Trophoblast cell (in vitro differentiated cells and primary cell): ENCODE measurements around the gene MALRD1.
"Not testable (repeated sequence)": the region's sequence is repeated elsewhere in the genome, so short reads cannot be mapped to it uniquely, and the experiment has no call there.

Source experiments
- DNase-seq, 2 donors: peaks; one replicate each; pipeline ENCODE4 v3.0.0-alpha.2; 2016
- H2AFZ ChIP-seq: 2 replicates; pipeline ENCODE4 v1.6.1; 2013; ENCODE audit warnings: low read length, moderate library complexity, mild to moderate bottlenecking; ENCODE audit not compliant: insufficient read depth, poor library complexity
- H2AK5ac ChIP-seq: 2 replicates; pipeline ENCODE4 v1.6.1; 2013; ENCODE audit warnings: mild to moderate bottlenecking, low read length
- H2BK120ac ChIP-seq: 2 replicates; pipeline ENCODE4 v1.6.1; 2013; ENCODE audit warnings: low read length, mild to moderate bottlenecking, moderate library complexity; ENCODE audit not compliant: insufficient read depth, poor library complexity
- H2BK12ac ChIP-seq: 2 replicates; pipeline ENCODE4 v1.6.1; 2013; ENCODE audit warnings: mild to moderate bottlenecking, low read length, moderate library complexity
- H2BK5ac ChIP-seq: 2 replicates; pipeline ENCODE4 v1.6.1; 2013; ENCODE audit warnings: low read length, low read depth, moderate library complexity, mild to moderate bottlenecking; ENCODE audit not compliant: poor library complexity
- H3K14ac ChIP-seq: 2 replicates; pipeline ENCODE4 v1.6.1; 2013; ENCODE audit warnings: mild to moderate bottlenecking, low read length
- H3K18ac ChIP-seq: 2 replicates; pipeline ENCODE4 v1.6.1; 2013; ENCODE audit warnings: mild to moderate bottlenecking, low read length
- H3K23ac ChIP-seq: 2 replicates; pipeline ENCODE4 v1.6.1; 2013; ENCODE audit warnings: low read length
- H3K27ac ChIP-seq: 2 replicates; pipeline ENCODE4 v1.5.1; 2013; ENCODE audit warnings: low read depth, mild to moderate bottlenecking, inconsistent platforms, low read length, moderate library complexity
- H3K27me3 ChIP-seq: 2 replicates; pipeline ENCODE4 v1.6.1; 2013; ENCODE audit warnings: inconsistent platforms, mild to moderate bottlenecking, low read length, moderate library complexity; ENCODE audit not compliant: insufficient read depth
- H3K36me3 ChIP-seq, 2 experiments: 1 replicate in 1 of 2; 2 replicates in 1 of 2; pipeline ENCODE4 v1.6.1; 2013; ENCODE audit warnings: low read length in 2 of 2, mild to moderate bottlenecking in 2 of 2, moderate library complexity in 1 of 2; ENCODE audit not compliant: insufficient read depth in 2 of 2, control insufficient read depth in 1 of 2
- H3K4ac ChIP-seq: 2 replicates; pipeline ENCODE4 v1.6.1; 2013; ENCODE audit warnings: low read depth, mild to moderate bottlenecking, low read length, moderate library complexity
- H3K4me1 ChIP-seq, 2 experiments: 1 replicate in 1 of 2; 2 replicates in 1 of 2; pipeline ENCODE4 v1.6.1; 2013; ENCODE audit warnings: low read length in 2 of 2, mild to moderate bottlenecking in 2 of 2, moderate library complexity in 1 of 2; ENCODE audit not compliant: insufficient read depth in 2 of 2, control insufficient read depth in 1 of 2
- H3K4me2 ChIP-seq: 2 replicates; pipeline ENCODE4 v1.6.1; 2013; ENCODE audit warnings: inconsistent platforms, mild to moderate bottlenecking, low read length, moderate library complexity
- H3K4me3 ChIP-seq: 2 replicates; pipeline ENCODE4 v1.5.1; 2013; ENCODE audit warnings: mild to moderate bottlenecking, low read depth, low read length, inconsistent platforms
- H3K79me1 ChIP-seq: one replicate; pipeline ENCODE4 v1.6.1; 2013; ENCODE audit warnings: low read length
- H3K79me2 ChIP-seq: 2 replicates; pipeline ENCODE4 v1.6.1; 2013; ENCODE audit warnings: low read length, mild to moderate bottlenecking; ENCODE audit not compliant: control insufficient read depth, insufficient read depth, poor library complexity
- H3K9ac ChIP-seq: 2 replicates; pipeline ENCODE4 v1.6.1; 2013; ENCODE audit warnings: mild to moderate bottlenecking, low read length
- H3K9me3 ChIP-seq: 2 replicates; pipeline ENCODE4 v1.6.1; 2013; ENCODE audit warnings: low read depth, mild to moderate bottlenecking, control low read depth, inconsistent platforms, low read length; ENCODE audit not compliant: insufficient read depth
- H4K12ac ChIP-seq: 2 replicates; pipeline ENCODE4 v1.6.1; 2013; ENCODE audit warnings: low read depth, mild to moderate bottlenecking, low read length, moderate library complexity
- H4K8ac ChIP-seq: 2 replicates; pipeline ENCODE4 v1.6.1; 2013; ENCODE audit warnings: low read depth, mild to moderate bottlenecking, low read length, moderate library complexity
- H4K91ac ChIP-seq: one replicate; pipeline ENCODE4 v1.6.1; 2013; ENCODE audit warnings: low read depth, mild to moderate bottlenecking, low read length, moderate library complexity
- WGBS: extraction: QIAGEN DNeasy Blood & Tissue Kit; methylation state at CpG from one replicate; pipeline ENCODE4 v1.1.7; 2013; ENCODE audit warnings: missing lambda C conversion rate; ENCODE audit not compliant: insufficient read length, insufficient coverage; ENCODE audit errors: extremely low coverage; 5-methylcytosine and 5-hydroxymethylcytosine counted together

Gene MALRD1

DNA sequence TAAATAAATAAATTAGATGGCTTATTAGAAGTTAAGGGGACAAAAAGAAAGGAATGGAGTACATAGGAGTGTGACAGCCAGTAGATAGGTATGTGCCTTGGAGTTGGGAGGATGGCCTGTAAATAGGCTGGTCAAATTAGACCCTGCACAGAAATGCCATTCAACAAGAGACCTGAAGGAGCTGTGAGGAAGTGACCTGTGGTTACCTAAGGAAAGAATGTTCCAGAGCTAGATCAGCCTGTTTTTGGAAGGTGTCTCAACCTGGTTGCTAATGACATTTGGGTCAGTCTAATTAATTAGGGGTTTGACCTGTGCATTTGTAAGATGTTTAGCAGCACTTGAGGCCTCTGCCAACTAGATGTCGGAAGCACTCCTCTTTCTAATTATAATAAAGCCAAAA is 452.4 kb downstream of the MALRD1 start:
- Histone ChIP-seq H3K4me3 (no peak overlapping the region), H3K36me3 (no peaks in the 10 kb centered on the region)
- peak; percentile 31 to 59 for DNase-seq

DNA sequence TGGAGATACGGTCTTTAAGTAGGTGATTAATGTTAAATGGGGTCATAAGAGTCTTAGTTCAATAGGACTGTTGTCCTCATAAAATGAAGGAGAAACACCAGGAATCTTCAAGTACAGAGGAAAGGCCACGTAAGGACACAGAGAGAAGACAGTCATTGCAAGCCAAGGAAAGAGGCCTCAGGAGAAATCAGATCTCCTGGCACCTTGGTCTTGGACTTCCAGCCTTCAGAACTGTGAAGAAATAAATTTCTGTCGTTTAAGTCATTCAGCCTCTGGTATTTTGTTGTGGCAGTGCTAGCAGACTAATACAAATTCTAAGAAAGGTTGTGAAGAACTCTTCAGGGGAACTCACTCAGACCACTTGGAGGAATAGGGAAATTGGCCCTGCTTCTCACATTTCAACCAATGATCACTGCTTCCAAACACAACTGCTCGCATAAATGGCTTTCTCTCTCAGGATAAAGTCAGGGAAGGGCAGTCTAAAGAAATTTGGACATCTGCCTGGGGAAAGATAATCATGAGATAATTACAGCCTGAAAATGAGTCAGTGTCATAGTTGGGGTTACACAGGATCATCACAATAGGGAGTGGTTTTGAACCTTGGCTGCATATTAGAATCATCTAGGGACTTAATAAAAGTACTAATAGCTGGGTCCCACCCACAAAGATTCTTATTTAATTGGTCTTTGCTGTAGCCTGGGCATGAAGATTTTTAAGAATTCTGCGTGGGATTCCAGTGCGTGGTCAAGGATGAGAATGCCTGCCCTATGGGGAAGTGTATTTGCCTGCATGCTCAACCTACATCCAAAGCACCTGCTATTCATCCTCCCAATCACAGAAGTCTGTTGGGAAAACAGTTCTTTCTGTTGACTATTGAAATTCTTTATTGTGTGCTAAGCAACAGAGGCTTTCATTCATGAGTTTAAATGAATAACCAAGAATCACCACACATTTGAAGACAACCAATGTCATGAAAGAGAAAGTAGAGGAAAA is 457.0 kb downstream of the MALRD1 start:
- Histone ChIP-seq H2AFZ (no peak overlapping the region), H3K18ac (no peak overlapping the region), H3K23ac (no peak overlapping the region), H3K14ac (no peak overlapping the region), H2BK12ac (no peak overlapping the region), H4K12ac (no peak overlapping the region), H3K4me3 (no peak overlapping the region), H3K9ac (no peak overlapping the region), H4K91ac (no peak overlapping the region), H2BK120ac (no peak overlapping the region), H3K79me1 (no peaks in the 10 kb centered on the region), H3K4me2 (no peak overlapping the region), H2BK5ac (no peak overlapping the region), H3K36me3 (no peaks in the 10 kb centered on the region), H3K79me2 (no peaks in the 10 kb centered on the region), H3K27me3 (no peaks in the 10 kb centered on the region), H3K4me1 (peaks cover 4 to 8% of the 10 kb centered on the region in 2 experiments), H2AK5ac (no peak overlapping the region), H3K9me3 (no peaks in the 10 kb centered on the region), H3K4ac (no peak overlapping the region), H4K8ac (no peak overlapping the region), H3K27ac (no peak overlapping the region)
- no CpG with 5 or more reads among the region's 6 CpGs for WGBS
- DNase-seq, result peak; percentile 42 to 44

More for the DNA sequence above, 452.4 kb downstream of the MALRD1 start:
- Histone ChIP-seq H3K4ac (no peak overlapping the region), H2BK12ac (no peak overlapping the region), H3K23ac (no peak overlapping the region), H4K8ac (no peak overlapping the region), H4K91ac (no peak overlapping the region), H3K79me2 (no peaks in the 10 kb centered on the region), H3K14ac (no peak overlapping the region), H2AFZ (no peak overlapping the region), H3K79me1 (no peaks in the 10 kb centered on the region), H3K9me3 (no peaks in the 10 kb centered on the region), H3K4me2 (no peak overlapping the region), H3K4me1 (peaks cover 0 to 4% of the 10 kb centered on the region in 2 experiments), H3K27me3 (no peaks in the 10 kb centered on the region), H3K18ac (no peak overlapping the region), H3K27ac (no peak overlapping the region), H2BK120ac (no peak overlapping the region), H2BK5ac (no peak overlapping the region), H4K12ac (no peak overlapping the region), H3K9ac (no peak overlapping the region), H2AK5ac (no peak overlapping the region)
- no CpG with 5 or more reads among the region's 1 CpG for WGBS

DNA sequence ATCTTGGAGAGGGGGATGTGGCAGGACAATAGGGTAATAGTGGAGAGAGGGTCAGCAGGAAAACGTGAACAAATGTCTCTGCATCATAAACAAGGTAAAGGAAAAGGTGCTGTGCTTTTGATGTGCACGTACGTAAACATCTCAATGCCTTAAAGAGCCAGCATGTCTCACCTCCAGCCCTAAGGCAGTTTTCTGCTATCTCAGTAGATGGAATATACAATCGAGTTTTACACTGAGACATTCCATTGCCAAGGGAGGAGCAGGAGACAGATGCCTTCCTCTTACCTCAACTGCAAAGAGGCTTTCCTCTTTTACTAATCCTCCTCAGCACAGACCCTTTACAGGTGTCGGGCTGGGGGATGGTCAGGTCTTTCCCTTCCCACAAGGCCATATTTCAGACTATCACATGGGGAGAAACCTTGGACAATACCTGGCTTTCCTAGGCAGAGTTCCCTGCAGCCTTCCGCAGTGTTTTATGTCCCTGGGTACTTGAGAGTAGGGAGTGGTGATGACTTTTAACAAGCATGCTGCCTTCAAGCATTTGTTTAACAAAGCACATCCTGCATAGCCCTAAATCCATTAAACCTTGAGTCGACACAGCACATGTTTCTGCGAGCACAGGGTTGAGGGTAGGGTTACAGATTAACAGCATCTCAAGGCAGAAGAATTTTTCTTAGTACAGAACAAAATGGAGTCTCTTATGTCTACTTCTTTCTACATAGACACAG is 461.6 kb downstream of the MALRD1 start:
- H3K27ac ChIP-seq, H3K4ac ChIP-seq, H3K23ac ChIP-seq, H3K9me3 ChIP-seq, H3K18ac ChIP-seq, H2BK120ac ChIP-seq, H4K12ac ChIP-seq, H3K14ac ChIP-seq, H3K4me3 ChIP-seq, H2BK12ac ChIP-seq, H3K9ac ChIP-seq, H4K91ac ChIP-seq, H3K36me3 ChIP-seq, H4K8ac ChIP-seq, H3K4me1 ChIP-seq, H3K79me1 ChIP-seq, H2AK5ac ChIP-seq, H3K79me2 ChIP-seq, H3K4me2 ChIP-seq, H2AFZ ChIP-seq, H3K27me3 ChIP-seq, H2BK5ac ChIP-seq: not testable (repeated sequence)
- peak; percentile 54 to 75 for DNase-seq
- WGBS, result no CpG with 5 or more reads among the region's 8 CpGs

DNA sequence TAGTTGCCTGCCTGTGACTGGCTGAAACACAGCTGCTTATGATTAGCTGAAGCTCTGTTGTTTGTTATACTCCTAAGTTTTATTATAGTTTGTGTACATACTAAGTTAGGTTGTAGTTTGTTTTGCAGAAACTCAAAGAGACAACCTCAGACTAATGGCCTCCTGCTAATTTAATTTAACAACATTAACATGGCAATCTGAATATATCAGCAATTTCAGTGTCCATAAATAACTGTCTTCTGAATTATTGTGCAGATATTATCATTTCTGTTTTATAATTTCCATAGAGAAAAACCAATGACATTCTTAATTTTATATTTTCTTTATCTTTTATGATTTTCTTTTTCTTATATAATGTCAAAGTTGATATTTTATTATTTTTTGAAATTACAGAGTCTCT is 469.5 kb downstream of the MALRD1 start:
- no peak overlapping the region for H4K12ac ChIP-seq
- no peak overlapping the region for H2BK5ac ChIP-seq
- no peak overlapping the region for H3K18ac ChIP-seq
- no peak for DNase-seq
- no peaks in the 10 kb centered on the region for H3K27me3 ChIP-seq
- H3K4me1 ChIP-seq, result no peaks in the 10 kb centered on the region
- H3K4me3 ChIP-seq, result no peak overlapping the region
- no peaks in the 10 kb centered on the region for H3K36me3 ChIP-seq
- no peak overlapping the region for H3K4me2 ChIP-seq
- H4K8ac ChIP-seq, result no peak overlapping the region
- no peaks in the 10 kb centered on the region for H3K79me1 ChIP-seq
- H3K27ac ChIP-seq, result no peak overlapping the region
- no peaks in the 10 kb centered on the region for H3K9me3 ChIP-seq
- no peaks in the 10 kb centered on the region for H3K79me2 ChIP-seq
- H2AK5ac ChIP-seq, result no peak overlapping the region
- H3K9ac ChIP-seq, result no peak overlapping the region
- no peak overlapping the region for H3K4ac ChIP-seq
- no peak overlapping the region for H4K91ac ChIP-seq
- no peak overlapping the region for H2BK120ac ChIP-seq
- H2AFZ ChIP-seq, result no peak overlapping the region
- no peak overlapping the region for H3K23ac ChIP-seq
- no peak overlapping the region for H3K14ac ChIP-seq
- H2BK12ac ChIP-seq, result no peak overlapping the region
